ENCODE measurements around the gene ORM1.

GRCh38 chr9:114317665-114318357, 5.1 kb upstream of the ORM1 start:
- TF ChIP-seq CTCF (IDR thresholded peaks at IDR 0.05): no peak
- TF ChIP-seq POLR2A (IDR thresholded peaks at IDR 0.05): no peak
